ENCODE data around the gene XIRP2.

XIRP2 gene

DNA sequence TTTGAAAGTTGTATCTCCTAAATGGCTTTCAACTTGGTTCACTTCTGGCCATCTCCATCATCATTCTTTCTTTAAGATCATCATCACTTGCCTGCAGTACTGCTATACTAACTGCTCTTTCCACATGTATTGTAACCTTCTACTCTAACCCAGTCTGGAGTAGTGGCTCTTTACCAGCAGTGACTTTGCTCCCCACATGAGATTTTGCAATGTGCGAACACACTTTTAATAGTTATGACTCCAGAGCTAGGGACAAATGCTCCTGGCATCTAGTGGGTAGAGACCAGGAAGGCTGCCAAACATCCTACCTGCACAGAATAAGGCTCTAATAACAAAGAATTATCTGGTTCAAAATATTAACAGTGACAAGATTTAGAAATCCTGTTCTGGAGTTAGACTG lies 243.8 kb downstream of the XIRP2 start:
- in situ Hi-C loops (cut with HindIII; ENCODE audit: low sequenced_read_pairs) = no loop called here

DNA sequence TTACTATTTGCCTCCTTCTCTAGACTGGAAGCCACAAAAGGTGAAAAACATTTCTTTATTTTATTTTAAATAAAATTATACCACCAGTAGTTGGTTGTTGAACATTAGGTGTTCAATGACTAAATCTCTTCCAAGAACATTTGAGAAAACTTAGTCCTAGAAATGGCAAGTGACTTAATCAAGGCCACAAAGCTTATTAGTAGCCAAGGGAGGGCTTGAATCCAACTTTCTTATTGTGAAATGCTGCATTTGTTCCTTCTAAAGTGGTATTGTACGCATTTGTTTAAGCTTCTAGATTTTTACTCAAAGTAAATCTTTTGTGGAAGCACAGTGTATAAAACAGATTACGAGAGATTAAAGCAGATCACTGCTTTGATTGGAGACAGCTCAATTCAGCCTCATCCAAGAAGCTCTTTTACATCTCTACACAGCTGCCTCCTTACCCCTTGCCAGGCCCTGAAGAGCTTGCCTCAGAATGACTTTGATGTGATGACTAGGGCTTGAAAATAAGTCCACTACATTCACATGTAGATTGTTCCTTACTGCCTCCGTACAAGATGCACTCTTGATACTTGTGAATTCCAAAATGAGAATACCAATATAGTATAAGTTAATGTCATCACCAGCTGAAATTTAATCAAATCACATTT lies 244.8 kb downstream of the XIRP2 start:
- in situ Hi-C loops (cut with HindIII; ENCODE audit: low sequenced_read_pairs) = no loop called here

DNA sequence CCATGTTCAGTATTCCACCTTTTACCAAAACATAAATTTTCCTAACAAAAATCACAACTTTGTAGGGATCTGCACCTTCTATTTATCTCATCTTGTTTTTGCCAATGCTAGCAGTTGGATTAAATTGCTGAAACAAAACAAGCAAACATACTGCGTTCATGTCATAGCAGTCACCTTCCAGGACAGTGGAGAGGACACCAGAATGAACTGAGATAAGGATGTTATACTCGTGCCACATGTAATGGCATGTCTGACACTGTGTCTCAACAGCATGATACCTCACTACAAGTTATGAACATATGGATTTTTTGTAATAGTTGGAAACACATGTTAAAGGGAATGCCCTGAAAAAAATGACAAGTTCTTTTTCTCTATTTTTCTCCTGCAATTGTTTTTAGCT lies 245.3 kb downstream of the XIRP2 start:
- in situ Hi-C loops (cut with HindIII; ENCODE audit: low sequenced_read_pairs) = no loop called here

DNA sequence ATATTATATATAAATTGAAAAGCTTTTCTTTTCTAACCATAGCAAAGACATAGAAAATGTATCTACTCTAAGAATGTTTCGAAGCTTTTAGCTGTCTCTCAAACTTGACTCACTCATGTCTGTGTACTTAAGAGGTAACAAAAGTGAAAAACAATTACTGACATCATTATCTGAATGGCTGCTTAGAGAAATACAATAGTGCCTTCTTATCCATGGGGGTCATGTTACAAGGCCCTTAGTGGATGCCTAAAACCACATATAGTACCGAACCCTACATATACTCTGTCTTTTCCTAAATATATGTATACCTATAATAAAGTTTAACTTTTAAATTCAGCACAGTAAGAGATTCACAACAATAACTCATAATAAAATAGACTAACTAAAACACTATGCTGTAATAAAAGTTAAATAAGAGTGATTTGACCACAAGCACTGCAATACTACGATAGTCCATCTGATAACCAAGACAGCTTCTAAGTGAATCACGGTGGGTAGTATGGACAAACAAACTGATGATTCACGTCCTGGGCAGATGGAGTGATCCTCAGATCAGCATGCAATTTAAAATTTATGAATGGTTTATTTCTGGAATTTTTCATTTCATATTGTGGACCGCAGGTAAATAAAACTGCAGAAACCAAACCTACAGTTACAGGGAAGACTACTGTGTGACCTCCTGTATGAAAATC lies 246.2 kb downstream of the XIRP2 start:
- in situ Hi-C loops (cut with HindIII; ENCODE audit: low sequenced_read_pairs) = no loop called here

DNA sequence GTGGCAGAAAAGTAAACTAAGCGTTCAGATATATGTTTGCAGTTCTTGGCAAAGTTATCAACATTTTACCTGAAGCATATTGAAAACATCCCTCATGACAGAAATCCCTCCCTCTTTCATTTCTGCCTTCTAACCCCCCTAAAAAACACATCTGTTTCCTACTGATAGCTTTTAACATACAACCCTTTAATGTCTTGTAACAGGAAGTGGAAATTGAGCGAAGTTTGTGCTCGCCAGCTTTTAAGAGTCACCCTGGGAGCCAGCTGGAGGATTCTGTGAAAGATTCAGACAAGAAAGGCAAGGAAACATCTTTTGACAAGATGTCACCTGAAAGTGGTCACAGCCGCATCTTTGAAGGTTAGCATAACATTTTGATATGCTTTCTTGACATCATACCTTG lies 247.4 kb downstream of the XIRP2 start:
- in situ Hi-C loops (cut with HindIII; ENCODE audit: low sequenced_read_pairs) = no loop called here

DNA sequence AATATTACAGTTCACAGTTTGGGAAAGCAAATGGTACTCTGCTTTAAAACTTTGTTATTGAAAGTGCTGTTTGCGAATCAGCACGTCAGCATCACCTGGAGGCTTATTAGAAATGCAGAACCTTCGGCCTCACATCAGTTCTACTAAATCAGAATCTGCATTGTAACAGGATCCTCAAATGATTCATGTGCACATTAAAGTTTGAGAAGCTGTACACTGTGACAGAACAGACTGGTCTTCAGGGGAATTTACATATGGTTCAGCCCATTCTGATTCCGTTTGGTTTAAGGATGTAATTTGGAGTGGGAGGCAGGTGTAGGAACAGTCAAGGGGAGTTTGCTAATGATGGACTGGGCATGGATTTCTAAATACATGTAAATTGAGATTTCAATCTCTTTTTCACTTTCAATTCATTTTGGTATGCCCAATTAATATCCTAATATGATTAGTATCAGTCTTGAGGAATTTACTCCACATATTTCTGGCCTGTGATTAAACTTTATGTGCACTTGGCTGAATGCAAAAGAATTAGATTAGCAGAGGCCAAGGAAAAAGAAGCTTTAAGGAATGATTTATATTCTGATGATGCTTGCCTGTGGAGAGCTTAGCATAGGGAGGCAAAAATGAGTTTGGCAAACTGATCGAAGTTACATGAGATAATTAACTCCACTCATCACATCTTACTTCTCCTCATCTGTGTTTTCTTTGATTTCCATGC lies 248.8 kb downstream of the XIRP2 start:
- in situ Hi-C loops (cut with HindIII; ENCODE audit: low sequenced_read_pairs) = no loop called here

DNA sequence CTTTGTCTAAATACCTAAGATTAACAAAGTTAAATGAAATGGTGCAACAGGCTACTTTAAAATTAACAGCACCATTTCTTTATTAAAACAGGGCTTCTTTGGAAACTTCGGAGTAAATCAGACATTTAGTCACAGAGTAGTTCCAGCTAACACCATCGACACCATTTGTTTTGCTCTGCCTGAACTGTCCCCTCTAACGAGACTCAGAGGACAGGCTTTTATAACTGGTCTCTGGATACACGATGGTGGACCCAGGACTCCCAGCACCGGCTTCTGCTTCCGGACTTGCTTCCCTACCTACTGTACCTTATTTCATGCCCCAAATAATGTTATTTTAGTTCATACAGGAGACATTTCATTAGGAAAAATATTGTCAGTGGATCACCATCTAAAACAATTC lies 252.1 kb downstream of the XIRP2 start:
- in situ Hi-C loops (cut with HindIII; ENCODE audit: low sequenced_read_pairs) = no loop called here

DNA sequence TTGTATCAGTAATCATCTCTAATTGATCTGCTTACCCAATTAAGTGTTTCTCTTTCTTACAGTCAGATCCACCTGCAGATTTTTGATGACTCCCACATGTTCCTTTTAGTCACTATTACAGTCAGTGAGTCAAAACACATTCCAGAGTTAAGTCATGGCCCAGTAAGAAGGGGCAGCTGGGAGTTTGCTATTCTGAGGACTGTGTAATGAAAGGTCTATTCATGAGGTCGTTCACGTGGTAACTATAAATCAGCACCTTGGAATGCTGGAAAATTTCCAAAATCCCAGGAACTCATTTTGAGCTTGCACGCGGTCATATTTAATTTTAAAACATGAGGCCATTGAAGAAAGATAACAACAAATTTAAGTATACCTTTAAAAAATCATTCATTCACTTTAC lies 252.5 kb downstream of the XIRP2 start:
- in situ Hi-C loops (cut with HindIII; ENCODE audit: low sequenced_read_pairs) = no loop called here

DNA sequence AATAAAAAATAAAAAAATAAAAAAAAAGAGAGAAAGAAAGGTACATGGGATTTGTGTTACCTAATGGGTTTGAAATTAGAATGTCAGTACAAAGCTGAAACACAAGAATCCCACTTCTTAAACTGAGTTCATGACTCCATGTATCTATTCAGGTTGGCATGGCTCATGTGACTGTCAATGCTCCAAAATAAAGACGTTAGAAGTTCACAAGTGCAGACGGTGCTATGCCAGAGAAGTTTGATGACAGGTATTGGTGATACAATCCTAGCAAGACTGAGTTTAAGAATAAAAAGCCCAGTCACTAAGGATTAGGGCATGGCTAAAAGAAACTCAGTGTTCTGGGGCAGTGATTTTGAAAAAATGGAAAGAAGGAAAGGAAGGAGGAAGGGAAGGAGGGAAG lies 254.3 kb downstream of the XIRP2 start:
- in situ Hi-C loops (cut with HindIII; ENCODE audit: low sequenced_read_pairs) = no loop called here

DNA sequence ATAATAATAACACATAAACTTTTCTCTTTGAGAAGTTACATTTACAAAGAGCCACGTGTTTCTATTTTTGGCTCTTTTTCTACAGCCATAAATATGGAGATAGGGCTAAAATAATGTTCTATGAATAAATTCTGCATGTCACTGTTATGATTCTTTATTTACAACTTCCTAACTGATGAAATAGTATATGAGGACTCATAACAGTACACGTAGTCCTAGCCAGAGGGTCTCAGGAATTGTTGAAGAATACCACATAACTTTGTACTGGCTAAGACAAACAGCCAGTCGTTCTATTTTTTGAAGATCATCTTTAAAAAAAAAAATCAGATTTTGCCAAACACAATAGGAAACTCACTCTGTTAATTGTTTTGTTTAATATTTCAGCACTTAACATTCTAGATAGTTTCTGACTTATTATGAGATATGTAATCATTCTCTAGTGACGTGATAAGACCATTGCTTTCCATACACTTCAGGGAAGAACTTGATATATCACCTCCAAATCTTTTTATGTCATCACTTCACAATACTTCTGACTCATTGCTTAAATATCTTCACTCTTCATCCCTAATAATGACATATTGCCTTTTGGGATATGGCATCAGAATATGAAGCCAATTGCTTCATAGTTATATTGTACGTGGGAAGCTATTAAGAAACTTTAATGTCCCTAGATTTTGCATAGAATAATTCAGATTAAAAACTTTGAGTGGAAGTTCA lies 256.1 kb downstream of the XIRP2 start:
- in situ Hi-C loops (cut with HindIII; ENCODE audit: low sequenced_read_pairs) = no loop called here

DNA sequence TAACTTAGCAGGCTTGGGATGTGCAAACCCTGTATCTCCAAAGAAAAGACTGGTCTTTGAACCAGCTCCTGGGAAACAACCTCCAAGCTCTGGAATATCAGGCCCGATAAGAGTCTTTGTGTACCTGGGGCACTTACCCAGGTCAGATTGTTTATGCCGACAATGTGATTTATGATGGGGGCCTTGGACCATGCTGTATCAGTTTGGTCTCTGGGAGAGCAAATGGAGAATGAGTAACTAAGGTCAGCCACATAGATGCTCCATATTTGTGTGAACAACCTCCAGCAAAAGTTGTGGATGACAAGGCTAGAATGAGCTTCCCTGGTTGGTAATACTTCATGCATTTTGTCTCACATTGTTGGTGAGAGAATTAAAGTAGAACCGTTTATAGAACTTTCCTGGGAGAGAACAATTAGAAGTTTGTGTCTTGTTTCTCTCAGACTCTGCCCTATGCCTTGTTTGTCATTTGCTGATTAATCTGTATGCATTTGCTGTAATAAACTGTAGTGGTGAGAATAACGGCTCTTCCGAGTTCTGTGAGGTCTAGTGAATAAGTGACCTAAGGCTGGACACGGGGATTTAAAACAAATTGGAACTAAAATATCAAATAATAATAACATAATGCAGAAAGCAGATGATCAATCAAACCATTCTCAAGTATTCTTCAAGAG lies 259.1 kb downstream of the XIRP2 start:
- in situ Hi-C loops (cut with HindIII; ENCODE audit: low sequenced_read_pairs) = no loop called here

DNA sequence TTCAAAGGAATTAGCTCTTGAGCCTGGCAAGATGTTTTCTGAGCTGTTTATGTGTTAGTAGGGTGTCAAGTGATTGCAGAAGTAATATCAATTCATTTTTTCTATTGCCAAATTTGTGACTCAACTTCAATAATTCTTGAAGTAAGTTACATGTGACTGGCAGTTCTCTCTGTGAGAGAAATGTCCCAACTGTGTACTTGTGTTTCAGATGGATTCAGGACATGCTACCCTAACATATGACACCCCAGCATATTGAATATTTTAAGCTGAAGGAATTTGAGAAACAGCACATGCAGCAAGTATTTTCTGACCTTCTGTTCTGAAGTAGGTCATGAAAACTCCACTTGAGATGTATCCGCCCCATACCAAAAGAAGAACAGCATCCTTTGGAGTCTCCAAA lies 263.6 kb downstream of the XIRP2 start:
- in situ Hi-C loops (cut with HindIII; ENCODE audit: low sequenced_read_pairs) = no loop called here

DNA sequence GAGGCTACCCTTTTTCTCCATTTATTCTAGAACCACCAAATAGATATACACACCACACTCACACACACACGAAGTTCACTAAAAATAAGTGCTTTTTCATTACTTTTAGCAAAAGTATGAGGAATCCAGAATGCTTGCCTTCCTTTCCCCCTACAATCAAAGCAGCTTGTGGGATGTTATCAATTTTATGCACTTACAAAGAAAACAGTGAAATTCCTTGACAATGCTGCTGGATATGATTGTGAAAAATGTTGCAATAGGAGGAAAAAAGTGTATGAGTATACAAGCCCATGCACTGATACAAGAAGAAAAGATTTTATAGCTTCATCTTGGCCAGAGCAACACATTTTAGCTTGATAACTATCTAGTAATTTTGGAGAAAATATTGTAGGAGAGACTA lies 269.2 kb downstream of the XIRP2 start:
- in situ Hi-C loops (cut with HindIII; ENCODE audit: low sequenced_read_pairs) = no loop called here

DNA sequence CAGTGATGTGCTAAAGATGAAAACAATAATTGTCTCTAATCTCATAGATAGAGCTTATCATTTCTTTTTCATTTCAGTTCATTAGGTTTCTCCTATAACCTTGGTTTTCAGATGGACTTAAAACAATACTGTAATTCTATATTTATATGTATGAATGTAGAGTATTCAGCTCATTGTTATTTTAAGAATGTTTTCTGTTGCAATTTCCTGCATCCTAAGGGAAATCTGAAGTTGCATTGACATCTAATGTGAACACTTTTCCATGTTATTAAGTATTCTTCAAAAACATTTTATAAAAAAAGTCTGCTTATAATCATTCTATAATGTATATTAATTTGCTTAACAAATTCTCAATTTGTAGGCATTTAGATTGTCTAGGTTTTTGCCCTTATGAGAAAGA lies 288.9 kb downstream of the XIRP2 start:
- in situ Hi-C loops (cut with HindIII; ENCODE audit: low sequenced_read_pairs) = no loop called here

DNA sequence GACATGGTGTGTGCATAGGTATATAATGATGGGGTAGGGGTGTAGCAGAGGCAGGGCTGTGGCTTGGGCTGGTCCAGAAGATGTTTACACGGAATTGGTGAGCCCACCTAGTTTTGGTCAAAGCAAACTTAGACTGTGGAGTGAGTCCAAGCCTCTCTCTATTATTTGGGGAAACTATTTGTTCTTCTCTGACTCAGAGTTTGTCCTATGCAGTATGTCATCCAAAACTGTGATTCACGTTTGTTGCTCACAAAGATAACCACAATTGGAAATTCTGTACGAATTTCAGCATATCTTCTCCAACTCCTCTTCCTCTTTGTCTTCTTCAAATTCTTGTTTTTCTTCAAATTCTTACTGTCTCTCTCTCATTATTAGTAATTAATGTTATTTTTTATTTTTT lies 292.9 kb downstream of the XIRP2 start:
- in situ Hi-C loops (cut with HindIII; ENCODE audit: low sequenced_read_pairs) = no loop called here

DNA sequence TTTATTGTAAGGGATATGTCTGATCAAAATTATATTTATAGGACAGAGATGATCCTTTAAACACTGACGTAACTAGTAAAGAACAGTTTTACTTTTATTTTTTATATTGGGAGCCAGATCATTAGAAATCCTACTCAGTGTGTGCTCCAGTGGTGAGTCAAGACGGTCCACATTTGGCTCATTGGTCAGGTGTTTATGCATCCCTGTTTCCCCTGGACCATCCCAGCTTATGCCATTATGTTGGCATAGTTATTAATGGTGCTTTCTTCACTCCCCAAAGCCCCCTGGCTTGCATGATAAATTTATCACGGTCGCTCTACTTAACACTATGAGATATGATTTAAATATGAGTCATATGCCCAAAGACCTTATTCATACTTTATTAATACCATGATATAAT lies 293.4 kb downstream of the XIRP2 start:
- in situ Hi-C loops (cut with HindIII; ENCODE audit: low sequenced_read_pairs) = no loop called here

DNA sequence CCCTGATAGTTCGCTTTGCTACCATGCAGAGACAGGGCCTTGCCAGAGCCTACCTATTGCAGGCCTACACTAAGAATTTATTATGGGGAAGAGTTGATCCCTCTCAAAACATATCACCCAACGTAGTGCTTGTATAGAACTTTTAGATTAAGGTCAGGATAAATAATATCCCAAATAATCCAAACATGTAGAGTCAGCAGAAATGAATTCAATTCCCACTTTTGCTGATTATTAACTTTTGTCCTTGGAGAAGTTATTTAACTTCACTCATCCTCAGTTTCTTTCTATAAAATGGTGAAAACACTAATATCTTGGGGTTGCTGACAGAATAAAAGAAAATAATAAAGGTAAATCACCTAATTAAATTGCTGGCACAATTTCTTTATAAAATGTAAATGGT lies 294.1 kb downstream of the XIRP2 start:
- in situ Hi-C loops (cut with HindIII; ENCODE audit: low sequenced_read_pairs) = no loop called here

DNA sequence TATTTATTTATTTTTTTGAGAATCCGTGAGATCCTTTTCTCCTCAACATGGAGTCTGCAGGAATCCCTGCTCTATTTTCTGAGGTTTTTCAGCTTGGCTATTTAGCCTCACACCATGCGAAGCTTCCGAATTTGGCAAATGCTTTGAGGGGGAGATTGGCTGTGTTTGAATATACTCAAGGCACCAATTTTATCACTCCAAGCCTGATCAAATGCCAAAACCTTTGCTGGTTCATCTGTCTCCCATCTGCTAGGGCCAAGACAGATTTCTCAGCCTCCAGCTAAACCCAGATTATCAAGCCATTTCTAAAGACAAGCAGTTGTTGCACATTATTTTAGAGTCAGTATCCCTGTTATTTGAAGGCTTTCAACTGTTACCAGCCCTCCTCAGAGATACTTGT lies 295.7 kb downstream of the XIRP2 start:
- in situ Hi-C loops (cut with HindIII; ENCODE audit: low sequenced_read_pairs) = no loop called here

DNA sequence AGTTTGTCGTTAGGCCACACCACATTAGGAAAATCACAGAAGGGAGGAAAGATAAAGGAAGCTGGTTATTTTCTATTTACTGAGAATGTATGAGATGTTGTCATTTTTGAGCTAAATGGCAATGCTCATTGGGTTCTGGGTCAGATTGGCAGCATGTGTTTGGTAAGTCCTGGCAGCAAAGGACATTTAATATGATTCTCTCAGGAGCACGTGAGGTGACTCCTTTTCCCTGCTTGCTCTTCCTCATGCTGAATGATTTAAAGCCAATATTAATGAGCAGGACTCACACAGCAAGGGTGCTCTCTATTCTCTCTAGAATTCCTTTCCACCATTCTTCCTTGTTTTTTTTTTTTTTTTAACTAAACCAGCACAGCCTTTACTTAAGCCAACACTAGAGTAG lies 298.2 kb downstream of the XIRP2 start:
- in situ Hi-C loops (cut with HindIII; ENCODE audit: low sequenced_read_pairs) = no loop called here

DNA sequence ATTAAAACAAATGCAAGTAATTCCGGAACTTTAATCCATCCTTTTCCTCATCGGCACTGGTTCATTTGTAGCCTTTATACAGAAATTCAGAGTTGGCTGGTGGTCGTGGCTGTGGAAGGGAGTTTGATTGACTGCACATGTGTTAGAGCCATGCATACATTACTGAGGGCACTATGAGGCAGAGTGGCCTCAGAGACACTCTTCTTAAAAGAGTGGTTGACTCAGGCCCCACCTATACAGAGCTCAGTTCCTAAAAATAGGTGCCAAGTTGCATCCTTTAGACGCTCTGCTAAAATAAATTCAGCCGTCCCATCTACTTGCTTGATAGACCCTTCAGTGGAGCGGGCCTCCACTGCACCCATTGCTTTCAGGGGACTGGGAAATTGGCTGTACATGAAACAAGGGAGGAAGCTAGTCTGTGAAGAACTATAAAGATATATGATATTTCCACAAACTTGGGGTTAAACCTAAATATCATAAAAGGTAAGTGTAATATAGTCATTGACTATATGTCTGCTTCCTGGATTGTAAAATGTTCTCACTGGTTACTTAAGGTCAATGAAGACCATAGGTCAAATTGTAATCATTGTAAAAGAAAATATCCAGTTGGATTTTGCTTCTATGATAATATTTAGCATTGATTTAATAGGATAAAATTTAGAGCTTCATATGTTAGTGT lies 298.9 kb downstream of the XIRP2 start:
- in situ Hi-C loops (cut with HindIII; ENCODE audit: low sequenced_read_pairs) = no loop called here
